GM19240 (cell line): ENCODE data around the gene HNRNPA3.
"Not testable (repeated sequence)": the region's sequence is repeated elsewhere in the genome, so short reads cannot be mapped to it uniquely, and the experiment has no call there.

Experiments
- DNase-seq: peaks from one replicate; pipeline ENCODE4 v3.0.0; 2011; ENCODE audit warnings: low spot score; ENCODE audit not compliant: insufficient read length

The HNRNPA3 gene

DNA sequence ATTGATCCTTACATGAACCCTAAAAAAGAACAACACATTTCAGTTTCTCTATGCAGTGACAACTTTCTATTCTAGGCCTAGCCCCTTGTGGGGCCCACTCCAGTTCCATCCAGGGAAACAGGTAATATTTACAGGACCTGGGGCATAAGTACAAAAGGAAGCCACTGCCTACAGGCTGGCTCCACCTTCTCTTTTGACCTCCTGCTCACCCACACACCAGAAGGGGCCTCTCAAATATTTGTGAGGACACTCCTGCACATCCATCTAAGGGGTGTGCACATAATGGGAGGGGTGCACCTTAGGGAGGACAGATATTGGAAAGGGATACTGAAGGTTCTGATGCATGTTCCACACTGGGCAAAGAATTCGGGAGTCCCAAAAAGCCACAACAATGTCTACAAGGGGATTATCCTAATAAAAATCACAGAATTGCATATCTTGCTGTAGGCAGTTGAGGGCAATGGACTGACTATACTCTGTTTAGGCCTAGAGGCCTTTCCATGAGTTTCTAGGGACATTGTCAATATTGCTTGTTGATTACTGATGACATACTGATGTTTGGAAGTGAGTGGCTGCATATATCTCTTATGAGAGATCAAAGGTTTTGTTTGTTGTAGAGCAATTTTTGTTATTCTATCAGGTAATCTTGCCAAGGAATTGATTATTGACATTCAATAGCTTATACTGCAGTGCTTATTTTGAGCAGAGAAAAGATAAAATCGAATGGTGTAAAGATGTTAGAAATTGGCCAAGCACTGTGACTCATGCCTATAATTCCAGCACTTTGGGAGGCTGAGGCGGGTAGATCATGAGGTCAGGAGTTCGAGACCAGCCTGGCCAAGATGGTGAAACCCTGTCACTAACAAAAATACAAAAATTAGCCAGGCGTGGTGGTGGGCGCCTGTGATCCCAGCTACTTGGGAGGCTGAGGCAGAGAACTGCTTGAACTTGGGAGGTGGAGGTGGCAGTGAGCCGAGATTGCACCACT, 23.8 kb upstream of the HNRNPA3 start:
- DNase-seq: no peak

GRCh38 chr2:177190941-177191340, 21.7 kb upstream of the HNRNPA3 start:
- no peak for DNase-seq

GRCh38 chr2:177192788-177193187, 19.8 kb upstream of the HNRNPA3 start:
- DNase-seq: no peak

- no peak for DNase-seq
Observed at GRCh38 chr2:177193240-177193639, 19.4 kb upstream of the HNRNPA3 start.

DNA sequence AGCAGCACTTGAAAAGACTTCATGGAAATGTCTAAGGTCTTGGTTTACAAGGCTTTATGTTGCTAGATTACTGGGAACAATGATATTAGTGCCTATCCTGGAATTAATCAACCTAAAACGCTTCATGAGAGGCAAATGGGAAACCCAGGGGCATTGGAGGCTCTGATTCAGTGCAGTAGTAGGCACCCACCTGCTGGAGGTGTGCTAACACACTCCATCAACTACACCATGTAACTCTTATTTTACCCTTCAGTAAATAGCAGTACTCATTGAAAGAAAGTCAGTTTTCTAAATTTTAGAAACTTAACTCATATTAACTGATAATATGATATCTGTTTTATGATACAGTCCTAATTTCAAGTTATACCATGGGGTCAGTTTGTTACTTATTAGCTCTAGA, 17.4 kb upstream of the HNRNPA3 start:
- no peak for DNase-seq

DNA sequence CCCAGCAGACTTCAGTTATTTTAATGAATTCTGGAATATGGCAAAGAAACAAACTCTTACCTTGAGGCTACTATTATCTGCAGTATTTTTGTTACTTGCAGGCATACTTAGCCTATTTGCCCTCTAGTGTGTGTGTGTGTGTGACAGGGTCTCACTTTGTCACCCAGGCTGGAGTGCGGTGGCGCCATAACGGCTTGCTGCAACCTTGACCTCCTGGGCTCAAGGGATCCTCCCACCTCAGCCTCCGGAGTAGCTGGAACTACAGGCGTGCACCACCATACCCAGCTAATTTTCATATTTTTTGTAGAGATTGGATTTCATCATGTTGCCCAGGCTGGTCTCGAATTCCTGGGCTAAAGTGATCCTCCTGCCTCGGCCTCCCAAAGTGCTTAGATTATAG, 12.2 kb upstream of the HNRNPA3 start:
- not testable (repeated sequence) for DNase-seq

DNA sequence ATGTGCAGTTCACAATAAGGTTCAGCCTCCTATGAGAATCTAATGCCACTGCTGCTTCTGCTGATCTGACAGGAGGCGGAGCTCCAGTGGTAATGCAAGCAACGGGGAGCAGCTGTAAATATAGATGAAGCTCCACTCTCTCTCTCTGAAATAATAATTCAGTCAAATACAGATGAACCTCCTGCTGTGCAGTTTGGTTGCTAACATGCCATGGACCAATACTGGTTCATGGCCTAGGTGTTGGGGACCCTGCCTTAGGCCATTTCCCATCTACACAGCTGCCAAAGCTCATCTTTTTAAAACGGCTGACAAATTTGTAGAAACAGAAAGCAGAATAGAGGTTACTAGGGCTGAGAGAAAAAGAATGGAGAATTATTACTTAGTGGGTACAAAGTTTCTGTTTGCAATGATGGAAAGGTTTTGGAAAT, 10.7 kb upstream of the HNRNPA3 start:
- DNase-seq: no peak

DNA sequence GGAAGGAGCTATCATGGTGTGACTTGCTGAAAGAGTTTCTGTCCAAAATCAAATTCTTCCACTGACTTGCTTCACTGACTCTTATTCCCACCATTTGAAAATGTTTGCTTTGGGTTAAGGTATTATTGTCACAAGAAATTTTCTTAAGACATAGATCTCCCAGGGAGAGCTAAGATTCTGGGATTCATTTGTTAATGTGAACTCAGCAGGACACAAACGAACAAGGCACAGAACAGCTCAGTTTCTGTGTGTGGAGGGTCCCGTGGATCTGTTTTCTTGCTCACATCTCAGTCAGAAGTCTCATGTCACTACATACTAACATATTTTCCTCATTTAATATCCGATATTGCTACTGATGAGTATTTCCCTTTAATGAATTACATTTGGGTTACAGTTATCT, 8.2 kb upstream of the HNRNPA3 start:
- DNase-seq: no peak

GRCh38 chr2:177207101-177207500, 5.5 kb upstream of the HNRNPA3 start:
- peak; percentile 25 for DNase-seq

DNA sequence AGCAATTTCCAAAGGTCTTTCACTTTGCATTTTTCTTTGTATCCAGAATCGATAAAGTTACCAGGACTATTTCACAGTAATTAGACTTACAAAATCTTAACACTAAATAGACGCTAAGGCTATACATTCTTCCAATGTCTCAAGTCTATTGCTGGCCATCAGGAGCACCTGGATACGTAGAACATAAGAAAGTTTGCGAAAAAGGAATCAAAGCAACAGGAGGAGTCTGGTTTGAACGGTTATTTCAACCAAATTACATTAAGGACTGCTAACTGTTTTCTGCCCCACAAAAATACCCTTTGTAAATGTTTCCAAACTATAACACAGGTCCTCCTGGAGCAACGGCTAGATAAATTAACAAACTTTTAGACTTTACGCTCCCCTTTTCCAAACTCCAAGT, 1.4 kb upstream of the HNRNPA3 start:
- DNase-seq: no peak

- DNase-seq: no peak
Observed at GRCh38 chr2:177211576-177212105, 953 bp upstream of the HNRNPA3 start.

DNA sequence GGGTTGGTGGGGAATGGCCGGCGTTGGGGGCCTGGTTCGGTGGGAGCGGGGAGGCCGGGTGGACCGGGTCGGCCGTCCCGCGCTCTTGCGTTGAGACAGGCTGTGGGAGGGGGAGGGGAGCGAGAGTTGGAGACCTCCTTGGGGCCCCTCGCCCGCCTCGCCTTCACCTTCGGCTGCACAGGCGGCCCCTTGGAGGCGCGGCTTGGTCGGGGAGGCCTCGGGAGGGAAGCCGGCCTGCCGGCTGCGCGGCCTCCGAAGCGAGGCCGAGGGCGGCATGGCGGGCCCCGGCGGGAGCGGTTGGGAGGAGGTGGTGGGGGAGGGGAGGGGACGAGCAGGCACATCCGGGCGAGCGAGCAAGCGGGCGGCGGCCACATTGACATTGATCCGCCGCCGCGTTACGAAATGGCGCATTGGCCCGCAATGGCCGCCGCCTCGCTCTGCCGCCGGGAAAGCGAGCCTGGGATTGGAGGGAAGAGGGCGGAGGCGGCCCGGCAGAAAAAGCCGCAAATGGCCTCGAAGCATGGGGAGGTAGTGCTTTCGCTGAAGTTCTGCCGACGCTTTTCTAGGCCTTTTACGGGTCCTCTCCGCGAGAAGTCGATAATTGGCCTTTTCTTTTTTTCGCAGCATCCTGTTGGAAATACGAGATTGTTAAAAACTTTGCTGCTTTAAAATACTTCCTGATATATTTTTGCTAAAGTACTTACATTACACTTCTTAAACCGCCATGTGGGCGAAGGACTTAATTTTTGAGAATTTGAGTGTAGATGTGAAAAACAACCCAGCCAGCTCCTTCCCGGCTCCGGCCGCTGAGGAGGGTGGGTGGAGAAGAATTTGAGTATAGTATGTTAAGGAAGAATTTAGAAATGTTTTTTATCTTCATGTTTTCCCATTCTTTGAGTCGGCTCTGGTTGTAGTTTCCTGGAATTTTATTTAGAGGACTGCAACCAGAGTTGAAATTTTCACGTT, 580 bp downstream of the HNRNPA3 start:
- peak; percentile 36 for DNase-seq

DNA sequence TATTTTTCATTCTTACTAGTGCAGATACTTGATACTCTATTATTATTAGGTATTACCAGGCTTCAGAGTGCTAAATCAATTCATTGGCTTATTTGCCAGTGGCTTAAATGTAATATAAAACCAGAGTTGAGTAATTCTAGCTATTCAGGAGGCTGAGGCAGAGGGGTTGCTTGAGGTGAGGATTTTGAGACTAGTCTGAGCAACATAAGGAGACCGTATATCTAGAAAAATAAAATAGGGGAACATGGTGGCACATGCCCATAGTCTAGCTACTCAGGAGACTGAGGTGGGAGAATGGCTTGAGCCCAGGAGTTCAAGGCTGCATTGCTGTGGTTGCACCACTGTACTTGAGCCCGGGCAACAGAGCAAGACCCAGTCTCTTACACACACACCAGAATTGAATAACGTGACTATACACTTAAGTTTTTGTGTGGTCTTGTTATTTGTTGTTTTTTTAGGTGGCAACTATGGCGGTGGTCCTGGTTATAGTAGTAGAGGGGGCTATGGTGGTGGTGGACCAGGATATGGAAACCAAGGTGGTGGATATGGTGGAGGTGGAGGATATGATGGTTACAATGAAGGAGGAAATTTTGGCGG, 4.8 kb downstream of the HNRNPA3 start:
- DNase-seq: no peak

DNA sequence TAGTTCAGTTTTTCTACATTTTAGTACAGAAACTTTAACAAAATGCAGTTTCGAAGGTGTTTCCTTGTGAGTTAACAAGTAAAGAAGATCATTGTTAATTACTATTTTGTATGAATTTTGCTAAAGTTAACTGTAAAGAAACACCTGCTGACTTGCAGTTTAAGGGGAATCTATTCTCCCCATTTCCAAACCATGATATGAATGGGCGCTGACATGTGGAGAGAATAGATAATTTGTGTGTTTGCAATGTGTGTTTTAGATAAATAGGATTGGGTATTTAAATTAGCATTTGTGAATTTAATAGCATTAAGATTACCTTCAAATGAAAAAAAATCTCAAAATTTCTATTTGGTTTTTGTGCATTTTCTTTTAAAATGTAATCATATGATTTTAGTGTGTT, 7.2 kb downstream of the HNRNPA3 start:
- not testable (repeated sequence) for DNase-seq

DNA sequence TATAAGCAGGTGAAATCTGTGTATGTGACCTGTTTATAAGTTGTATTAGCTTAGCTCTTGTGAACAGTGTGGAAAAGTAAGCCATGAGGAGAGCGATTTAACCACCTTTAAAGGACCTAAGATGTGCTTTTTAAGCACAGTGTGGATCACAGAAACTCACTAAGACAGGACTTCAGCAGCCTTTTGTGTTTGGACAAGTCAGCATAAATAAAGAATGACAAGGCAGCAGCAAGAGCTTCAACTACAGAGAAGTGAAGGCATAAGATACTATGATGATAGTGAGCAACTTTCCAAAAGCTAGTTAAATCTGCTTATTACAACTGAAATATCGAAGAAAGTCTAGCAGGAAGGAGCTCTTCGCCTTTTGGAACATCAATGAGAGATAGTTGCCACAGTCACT, 8.9 kb downstream of the HNRNPA3 start:
- no peak for DNase-seq

- DNase-seq: no peak
Observed at GRCh38 chr2:177221970-177222369, 9.4 kb downstream of the HNRNPA3 start.

GRCh38 chr2:177223436-177223835, 10.8 kb downstream of the HNRNPA3 start:
- DNase-seq: not testable (repeated sequence)

GRCh38 chr2:177225965-177226360, 13.4 kb downstream of the HNRNPA3 start:
- no peak for DNase-seq

DNA sequence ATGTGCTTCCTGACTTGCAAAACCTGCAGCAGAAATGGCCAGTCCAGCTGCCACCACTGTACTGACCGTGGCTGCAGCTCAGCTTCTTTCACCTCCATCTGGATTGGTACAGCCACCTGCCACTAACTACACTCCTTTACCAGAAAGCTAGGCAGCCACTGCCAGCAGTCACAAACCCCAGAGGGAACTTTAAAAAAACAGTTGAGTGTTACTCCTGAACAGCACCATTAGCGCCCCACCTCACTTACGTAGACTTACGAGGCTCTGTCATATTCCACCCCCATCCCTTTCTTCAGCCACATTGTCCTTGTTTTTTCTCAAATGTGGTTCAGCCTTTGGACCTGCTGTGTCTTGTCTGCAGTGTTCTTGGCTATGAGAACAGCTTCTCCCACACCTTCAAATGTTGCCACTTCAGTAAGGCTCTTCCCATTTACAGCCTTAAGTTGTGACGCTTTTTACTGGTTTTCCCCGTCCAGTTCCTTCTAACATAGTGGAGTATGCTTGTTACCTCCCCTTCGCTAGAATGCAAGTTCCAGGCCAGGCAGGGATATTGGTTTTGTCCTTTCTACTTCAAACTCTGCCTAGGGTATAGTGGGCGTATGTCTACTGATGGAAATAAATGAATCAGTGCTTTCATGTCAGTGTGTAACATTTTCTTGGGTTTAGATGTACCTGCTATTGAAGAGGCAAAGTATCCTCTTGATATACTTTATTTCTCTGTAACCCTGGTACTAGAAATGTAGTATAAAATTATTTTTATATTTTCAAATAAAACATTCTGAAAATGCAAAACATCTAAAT, 17.0 kb downstream of the HNRNPA3 start:
- DNase-seq: no peak

GRCh38 chr2:177231270-177231669, 18.7 kb downstream of the HNRNPA3 start:
- DNase-seq: no peak
